OCI-LY3 (cell line): ENCODE results near the gene OBSCN.

ENCODE experiments used
- EZH2phosphoT487 ChIP-seq: fragments of 200-600 bp; shearing (Covaris generic); IDR thresholded peaks from 2 replicates; pipeline ENCODE4 v1.6.1; 2018; ENCODE audit warnings: antibody characterized with exemption, mixed run types, low read depth
- TF ChIP-seq, protein P1 (sequence below): fragments of 200-600, 300-600 bp; sonication (generic); IDR thresholded peaks from 2 replicates; pipeline ENCODE4 v1.5.1; 2014; ENCODE audit warnings: antibody characterized with exemption, low read length, low read depth

DNA sequence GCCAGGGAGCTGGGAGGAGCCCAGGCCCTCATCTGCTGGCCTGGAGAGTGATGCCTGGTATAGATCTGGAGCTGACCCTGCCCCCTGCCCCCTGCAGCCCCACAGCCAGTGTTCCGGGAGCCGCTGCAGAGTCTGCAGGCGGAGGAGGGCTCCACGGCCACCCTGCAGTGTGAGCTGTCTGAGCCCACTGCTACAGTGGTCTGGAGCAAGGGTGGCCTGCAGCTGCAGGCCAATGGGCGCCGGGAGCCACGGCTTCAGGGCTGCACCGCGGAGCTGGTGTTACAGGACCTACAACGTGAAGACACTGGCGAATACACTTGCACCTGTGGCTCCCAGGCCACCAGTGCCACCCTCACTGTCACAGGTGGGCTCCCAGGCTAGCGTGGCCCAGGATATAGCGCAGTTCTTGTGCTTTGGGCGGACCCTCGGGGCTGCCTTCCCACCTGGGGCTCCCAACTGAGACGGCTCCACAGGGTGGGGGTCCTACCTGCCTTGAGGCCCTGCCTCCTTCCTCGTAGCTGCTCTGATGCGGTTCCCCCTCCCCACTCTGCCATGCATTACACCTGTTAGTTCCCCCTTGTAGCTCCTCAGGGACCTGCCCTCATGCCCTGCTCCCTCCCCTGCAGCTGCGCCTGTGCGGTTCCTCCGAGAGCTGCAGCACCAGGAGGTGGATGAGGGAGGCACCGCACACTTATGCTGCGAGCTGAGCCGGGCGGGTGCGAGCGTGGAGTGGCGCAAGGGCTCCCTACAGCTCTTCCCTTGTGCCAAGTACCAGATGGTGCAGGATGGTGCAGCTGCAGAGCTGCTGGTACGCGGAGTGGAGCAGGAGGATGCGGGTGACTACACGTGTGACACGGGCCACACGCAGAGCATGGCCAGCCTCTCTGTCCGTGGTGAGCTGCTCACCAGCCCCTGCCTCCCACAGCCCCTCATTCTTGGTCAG is 98.7 kb downstream of the OBSCN start:
- TF ChIP-seq, protein P1, sequence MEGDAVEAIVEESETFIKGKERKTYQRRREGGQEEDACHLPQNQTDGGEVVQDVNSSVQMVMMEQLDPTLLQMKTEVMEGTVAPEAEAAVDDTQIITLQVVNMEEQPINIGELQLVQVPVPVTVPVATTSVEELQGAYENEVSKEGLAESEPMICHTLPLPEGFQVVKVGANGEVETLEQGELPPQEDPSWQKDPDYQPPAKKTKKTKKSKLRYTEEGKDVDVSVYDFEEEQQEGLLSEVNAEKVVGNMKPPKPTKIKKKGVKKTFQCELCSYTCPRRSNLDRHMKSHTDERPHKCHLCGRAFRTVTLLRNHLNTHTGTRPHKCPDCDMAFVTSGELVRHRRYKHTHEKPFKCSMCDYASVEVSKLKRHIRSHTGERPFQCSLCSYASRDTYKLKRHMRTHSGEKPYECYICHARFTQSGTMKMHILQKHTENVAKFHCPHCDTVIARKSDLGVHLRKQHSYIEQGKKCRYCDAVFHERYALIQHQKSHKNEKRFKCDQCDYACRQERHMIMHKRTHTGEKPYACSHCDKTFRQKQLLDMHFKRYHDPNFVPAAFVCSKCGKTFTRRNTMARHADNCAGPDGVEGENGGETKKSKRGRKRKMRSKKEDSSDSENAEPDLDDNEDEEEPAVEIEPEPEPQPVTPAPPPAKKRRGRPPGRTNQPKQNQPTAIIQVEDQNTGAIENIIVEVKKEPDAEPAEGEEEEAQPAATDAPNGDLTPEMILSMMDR: no peak
- TF ChIP-seq EZH2phosphoT487: no peak
